Measurements from ENCODE around the gene RIN1.
"Not testable (repeated sequence)": the region's sequence is repeated elsewhere in the genome, so short reads cannot be mapped to it uniquely, and the experiment has no call there.

Gene RIN1

DNA sequence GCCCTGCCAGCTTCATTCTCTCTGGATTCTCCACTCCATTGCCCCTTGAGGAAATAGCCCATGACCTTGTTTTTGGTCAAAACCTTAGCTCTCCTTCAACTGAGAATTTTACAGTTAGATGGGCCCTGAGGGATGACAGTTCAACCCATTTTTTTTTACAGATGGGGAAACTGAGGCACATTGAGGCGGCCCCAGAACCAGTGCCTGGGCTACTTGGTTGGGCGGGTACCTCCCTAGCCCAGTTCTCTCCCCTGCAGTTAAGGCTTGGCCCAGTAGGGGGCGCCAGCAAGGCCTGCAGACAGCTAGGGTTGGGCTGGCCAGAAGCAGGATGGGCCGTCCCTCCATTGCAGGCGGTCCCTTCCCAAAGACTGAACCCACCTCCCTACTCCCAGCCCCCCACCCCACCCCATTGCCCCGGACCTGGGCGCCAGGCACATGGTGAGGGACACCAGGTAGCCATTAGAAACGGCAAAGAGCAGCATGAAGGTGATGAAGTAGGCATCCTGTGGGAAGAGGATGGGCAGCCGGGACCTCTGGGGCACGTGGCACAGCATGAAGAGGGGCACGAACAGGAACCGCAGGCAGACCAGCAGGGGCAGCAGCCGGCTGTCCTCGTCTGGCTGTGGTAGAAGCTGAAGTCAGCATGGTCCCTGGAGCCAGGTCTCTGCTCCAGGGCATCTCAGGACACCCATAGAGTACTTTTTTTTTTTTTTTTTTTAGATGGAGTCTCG lies 27.7 kb upstream of the RIN1 start:
- Mint-ChIP-seq H3K4me1 (peaks cover 9% of the 10 kb centered on the region), H3K36me3 (peaks cover 34% of the 10 kb centered on the region), H3K4me3 (no peak overlapping the region), H3K9me3 (no peaks in the 10 kb centered on the region), H3K27ac (no peak overlapping the region)
- ATAC-seq, result peak; percentile 60
- DNase-seq (ENCODE audit: low spot score in 2 of 2), result peak; percentile 68 to 89

DNA sequence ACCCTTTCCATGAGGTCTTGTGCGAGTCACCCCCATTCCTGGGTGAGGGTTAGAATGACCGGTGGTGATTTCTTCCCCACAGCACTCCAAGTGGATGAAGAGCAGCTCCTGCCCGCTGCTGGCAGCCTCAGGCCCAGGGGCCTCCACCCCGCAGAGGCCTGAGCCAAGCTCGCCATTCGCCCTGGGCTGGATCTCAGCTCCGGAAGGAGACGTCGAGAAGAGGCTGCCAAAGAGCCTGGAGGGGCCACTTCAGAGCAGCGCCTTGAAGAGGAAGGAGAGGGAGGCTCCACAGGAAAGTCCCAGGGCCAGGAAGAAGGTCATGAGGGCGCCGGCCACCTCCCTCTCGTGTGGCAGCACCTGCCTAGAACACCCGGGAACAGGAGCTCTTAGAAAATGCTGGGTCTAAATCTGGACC lies 27.0 kb upstream of the RIN1 start:
- Mint-ChIP-seq H3K4me1 (peaks cover 1% of the 10 kb centered on the region), H3K4me3 (no peak overlapping the region), H3K27ac (no peak overlapping the region), H3K9me3 (no peaks in the 10 kb centered on the region), H3K36me3 (peaks cover 29% of the 10 kb centered on the region)
- no peak for ATAC-seq
- DNase-seq (ENCODE audit: low spot score in 2 of 2), result no peak

DNA sequence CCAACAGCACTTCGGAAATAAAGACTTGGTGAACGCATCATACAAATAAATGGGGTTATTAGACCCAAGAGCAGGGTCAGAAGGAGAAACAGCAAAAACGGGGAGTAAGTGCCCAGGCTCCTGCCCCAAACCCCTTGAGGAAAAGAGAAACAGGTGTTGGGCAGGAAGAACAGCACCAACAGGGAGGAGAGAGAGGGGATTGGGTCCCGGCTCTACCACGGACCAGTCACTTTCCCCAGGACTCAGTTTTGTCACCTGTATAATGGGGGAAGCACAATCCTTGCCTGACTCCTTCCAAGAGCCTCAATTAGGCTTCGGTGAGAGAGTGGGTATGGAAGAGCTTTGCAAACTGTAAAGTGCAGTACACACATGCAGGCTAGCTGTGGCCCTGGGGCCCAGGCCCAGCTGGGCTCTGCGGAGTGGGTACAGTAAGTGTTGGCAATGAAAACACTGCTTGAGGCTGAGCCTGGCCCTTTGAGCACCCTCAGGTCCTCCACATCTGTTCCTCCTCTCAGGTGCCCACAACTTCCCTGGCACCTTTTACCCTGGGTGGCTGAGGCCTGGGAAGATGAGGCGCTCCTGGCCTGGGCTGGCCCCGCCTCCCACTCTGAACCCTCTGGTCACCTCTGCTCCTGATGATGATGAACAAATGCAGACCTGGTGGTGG lies 26.4 kb upstream of the RIN1 start:
- DNase-seq (ENCODE audit: low spot score in 2 of 2) (no peak), ATAC-seq (no peak)
- H3K4me1 Mint-ChIP-seq, result no peaks in the 10 kb centered on the region
- no peak overlapping the region for H3K4me3 Mint-ChIP-seq
- no peaks in the 10 kb centered on the region for H3K9me3 Mint-ChIP-seq
- peaks cover 24% of the 10 kb centered on the region for H3K36me3 Mint-ChIP-seq
- H3K27ac Mint-ChIP-seq, result no peak overlapping the region

DNA sequence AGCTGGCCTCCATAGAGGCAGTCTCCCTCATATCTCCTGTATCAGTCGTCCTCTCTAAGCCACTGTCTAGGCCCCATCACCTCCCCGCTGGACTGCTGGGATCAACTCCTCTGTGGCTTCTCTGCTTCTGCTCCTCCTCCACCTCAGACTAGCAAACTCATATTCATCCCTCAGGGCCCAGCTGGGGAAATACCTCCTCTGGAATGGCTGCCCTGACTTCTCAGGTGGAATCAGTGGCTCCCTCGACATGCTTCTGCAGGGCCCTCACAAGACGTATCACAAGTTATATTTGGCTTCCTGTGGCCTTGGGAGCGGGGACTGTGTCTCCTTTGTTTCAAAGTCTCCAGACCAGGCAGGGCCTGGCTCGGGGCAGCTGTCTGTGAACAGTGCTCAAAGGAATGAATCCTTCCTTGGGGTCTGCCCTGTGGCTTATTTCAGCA lies 25.3 kb upstream of the RIN1 start:
- Mint-ChIP-seq H3K4me3 (no peak overlapping the region), H3K4me1 (no peaks in the 10 kb centered on the region), H3K27ac (peak overlapping the region; percentile 65), H3K36me3 (peaks cover 24% of the 10 kb centered on the region), H3K9me3 (no peaks in the 10 kb centered on the region)
- ATAC-seq, result no peak
- no peak for DNase-seq (ENCODE audit: low spot score in 2 of 2)

DNA sequence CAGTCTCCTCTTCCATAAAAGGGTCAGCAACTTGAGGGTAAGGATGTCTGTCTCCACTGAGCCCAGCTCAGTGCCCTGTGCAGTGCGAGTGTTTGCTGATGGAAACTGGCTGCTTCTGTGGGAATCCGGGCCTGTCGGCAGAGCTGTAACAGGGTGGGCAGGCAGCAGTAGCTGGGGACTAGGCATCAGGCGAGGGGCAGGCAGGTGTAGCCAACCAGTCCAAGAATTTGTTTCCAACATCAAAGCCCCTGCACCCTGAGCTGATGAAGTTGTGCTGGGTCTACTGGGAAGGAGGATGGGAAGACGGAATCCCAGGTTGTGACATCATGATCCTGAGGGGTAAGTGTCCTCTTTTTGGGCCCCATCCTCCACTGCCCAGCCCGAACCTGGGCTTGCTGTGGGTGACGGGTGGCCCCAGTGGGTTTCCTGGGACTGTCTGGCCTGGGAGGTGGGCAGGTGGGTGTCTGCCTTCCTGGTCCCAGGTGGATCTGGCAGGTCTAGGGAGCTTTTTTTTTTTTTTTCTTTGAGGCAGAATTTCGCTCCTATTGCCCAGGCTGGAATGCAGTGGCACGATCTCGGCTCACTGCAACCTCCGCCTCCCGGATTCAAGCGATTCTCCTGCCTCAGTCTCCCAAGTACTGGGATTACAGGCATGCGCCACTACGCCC lies 24.3 kb upstream of the RIN1 start:
- peaks cover 24% of the 10 kb centered on the region for H3K36me3 Mint-ChIP-seq
- no peak for ATAC-seq
- H3K27ac Mint-ChIP-seq, result no peak overlapping the region
- no peaks in the 10 kb centered on the region for H3K9me3 Mint-ChIP-seq
- no peak overlapping the region for H3K4me3 Mint-ChIP-seq
- H3K4me1 Mint-ChIP-seq, result no peaks in the 10 kb centered on the region
- no peak for DNase-seq (ENCODE audit: low spot score in 2 of 2)

DNA sequence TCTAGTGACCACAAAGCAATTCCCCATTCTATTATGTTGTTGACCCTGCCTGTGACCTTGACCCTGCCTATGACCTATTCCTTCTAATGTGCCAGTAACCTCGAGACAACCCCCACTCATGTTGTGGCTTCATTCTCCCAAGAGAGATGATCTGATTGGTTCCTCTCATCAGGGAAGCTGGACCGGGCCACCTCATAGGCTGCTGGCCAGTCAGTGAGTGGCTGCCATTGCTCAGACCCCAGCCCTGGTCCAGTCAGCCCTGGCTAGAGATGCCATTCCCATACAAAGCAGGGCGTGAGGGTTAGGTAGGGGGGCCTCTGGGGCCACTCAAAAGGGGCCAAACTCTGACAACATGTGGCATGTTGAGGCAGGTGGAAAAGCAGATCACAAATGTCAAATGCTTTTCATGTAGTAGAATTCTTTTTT lies 23.4 kb upstream of the RIN1 start:
- ATAC-seq (no peak), DNase-seq (ENCODE audit: low spot score in 2 of 2) (no peak)
- peaks cover 27% of the 10 kb centered on the region for H3K36me3 Mint-ChIP-seq
- no peak overlapping the region for H3K27ac Mint-ChIP-seq
- H3K4me3 Mint-ChIP-seq, result no peak overlapping the region
- H3K4me1 Mint-ChIP-seq, result no peaks in the 10 kb centered on the region
- no peaks in the 10 kb centered on the region for H3K9me3 Mint-ChIP-seq

DNA sequence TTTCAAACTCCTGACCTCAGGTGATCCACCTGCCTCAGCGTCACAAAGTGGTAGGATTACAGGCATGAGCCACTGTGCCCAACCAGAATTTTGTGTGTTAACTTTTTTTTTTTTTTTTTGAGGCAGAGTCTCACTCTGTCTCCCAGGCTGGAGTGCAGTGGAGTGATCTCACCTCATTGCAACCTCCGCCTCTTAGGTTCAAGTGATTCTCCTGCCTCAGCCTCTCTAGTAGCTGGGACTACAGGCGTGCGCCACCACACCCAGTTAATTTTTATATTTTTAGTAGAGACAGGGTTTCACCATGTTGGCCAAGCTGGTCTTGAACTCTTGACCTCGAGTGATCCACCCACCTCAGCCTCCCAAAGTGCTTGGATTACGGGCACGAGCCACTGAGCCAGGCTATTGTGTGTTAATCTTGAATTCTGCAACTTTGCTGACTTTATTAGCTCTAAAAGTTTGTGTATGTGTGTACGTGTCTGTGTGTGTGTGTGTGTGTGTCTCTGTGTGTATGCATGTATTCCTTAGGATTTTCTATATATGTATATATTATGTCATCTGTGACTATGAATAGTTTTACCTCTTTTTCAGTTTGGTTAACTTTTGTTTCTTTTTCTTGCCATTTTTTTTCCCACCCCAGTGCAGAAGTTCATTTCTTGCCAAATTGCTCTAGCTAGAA lies 14.5 kb upstream of the RIN1 start:
- H3K27ac Mint-ChIP-seq; ATAC-seq; H3K9me3 Mint-ChIP-seq; DNase-seq (ENCODE audit: low spot score in 2 of 2); H3K4me3 Mint-ChIP-seq: not testable (repeated sequence)
- H3K4me1 Mint-ChIP-seq, result peaks cover 18% of the 10 kb centered on the region
- H3K36me3 Mint-ChIP-seq, result peaks cover 42% of the 10 kb centered on the region

DNA sequence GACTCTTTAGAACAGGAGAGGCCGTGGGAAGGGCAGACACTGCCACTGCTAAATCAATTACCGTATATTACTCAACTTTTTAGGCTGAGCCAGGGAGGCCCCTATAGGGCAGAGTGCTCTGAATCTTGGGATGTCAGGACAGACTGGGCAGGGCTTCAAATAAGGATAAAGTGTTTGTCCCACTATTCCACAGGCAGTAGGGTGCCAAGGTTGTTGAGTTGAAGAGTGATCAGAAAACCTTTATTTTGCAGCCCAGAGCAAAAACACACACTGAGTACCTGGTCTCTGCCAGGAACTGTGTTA lies 12.8 kb upstream of the RIN1 start:
- Mint-ChIP-seq H3K4me3 (peak overlapping the region; percentile 92), H3K27ac (peak overlapping the region; percentile 99), H3K9me3 (no peaks in the 10 kb centered on the region), H3K4me1 (peaks cover 35% of the 10 kb centered on the region), H3K36me3 (peaks cover 42% of the 10 kb centered on the region)
- no peak for ATAC-seq
- DNase-seq (ENCODE audit: low spot score in 2 of 2), result no peak

DNA sequence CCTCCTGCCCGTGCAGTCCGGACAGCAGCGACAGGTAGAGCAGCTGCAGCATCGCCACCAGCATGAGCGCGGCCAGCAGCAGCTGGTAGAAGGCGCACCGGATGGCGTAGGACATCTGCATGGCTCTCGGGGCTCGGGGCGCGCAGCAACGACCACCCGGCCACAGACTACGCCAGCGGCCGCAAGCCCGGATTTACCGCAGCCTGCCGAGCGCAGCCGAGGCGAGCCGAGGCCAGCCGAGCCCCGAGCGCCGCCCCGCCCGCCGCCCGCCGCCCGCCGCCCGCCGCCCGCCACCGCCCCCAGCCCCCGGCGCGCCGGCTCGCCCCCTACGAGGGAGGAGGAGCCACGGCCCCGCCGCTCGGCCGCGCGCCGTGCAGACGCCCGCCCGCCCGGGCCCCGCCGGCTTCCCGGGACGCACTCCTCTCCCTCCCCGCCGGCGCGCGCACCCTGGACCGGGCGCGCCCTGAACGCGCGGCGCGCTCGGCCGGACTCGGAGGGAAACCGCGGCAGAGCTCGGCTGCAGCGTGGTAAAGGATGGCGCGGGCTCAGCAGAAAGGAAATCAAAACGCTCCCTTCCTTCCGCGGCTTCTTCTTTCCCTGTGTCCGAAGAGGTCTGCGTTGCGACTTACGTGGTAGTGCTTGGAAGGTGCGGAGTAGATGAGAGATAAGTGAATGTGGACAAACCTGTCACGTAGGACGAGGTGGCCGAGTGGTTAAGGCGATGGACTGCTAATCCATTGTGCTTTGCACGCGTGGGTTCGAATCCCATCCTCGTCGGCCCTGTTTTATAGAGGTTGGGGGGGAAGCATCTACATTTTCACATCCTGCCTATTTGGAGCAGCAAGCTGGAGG lies 11.4 kb upstream of the RIN1 start, which contains the start of gene B4GAT1:
Gene B4GAT1 (minus strand): TSS at position 205 of the 852 bp plus-strand sequence. CDS start 84 bp downstream, at position 121.
- peaks cover 49% of the 10 kb centered on the region for H3K4me1 Mint-ChIP-seq
- peak; percentile 71 for ATAC-seq
- peak within 1 kb of the TSS; percentile 99 for H3K27ac Mint-ChIP-seq
- peak within 1 kb of the TSS; percentile 92 for H3K4me3 Mint-ChIP-seq
- peaks cover 41% of the 10 kb centered on the region for H3K36me3 Mint-ChIP-seq
- DNase-seq (ENCODE audit: low spot score in 2 of 2), result peak; percentile 89 to 96
- H3K9me3 Mint-ChIP-seq, result no peaks in the 10 kb centered on the region

DNA sequence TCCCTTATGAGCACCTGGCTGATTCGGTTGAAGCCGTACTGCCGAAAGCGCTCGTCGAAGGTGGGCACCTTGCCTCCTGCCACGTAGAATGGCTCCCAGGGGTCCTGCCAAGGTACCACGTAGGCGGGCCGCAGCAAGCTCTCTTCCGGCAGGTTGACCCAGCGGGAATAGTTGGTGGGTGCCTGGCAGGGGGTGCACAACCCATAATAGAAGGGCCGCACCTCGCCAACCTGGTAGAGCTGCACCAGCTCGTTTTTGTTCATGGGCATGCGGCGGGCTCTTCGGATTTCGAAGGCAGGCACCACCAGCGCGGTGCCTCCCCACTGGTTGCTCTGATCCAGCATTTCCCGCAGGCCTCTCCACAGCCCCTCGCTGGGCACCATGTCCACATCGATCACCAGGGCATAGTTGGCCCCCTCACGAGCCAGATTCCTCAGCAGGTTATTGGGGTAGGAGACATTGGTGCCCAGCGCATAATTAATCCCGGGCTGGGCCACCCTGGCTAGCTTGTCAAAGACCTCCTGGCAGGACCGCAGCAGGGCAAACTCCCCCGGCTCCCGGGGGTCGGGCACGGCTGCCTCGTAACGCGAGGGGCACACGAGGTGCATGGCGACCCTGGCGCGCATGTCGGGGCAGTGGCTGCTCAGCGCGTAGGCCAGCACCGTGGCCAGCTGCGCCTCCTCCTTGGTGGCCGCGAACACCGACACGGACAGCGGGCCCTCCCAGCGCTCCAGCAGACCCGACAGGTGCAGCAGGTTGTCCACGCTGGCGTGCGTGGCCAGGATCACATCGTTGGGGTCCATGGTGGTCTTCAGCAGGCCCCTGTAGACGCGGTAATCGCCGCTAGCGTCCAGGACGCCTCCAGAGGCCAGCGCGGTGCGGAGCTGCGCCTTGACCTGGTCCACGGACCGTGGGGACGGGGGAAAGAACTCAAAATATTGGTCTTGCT lies 10.5 kb upstream of the RIN1 start:
- Mint-ChIP-seq H3K36me3 (peaks cover 49% of the 10 kb centered on the region), H3K9me3 (no peaks in the 10 kb centered on the region), H3K4me1 (peaks cover 56% of the 10 kb centered on the region), H3K4me3 (peak overlapping the region; percentile 92), H3K27ac (peak overlapping the region; percentile 99)
- peak in 1 of 2 donors; percentile 64 for DNase-seq (ENCODE audit: low spot score in 2 of 2)
- ATAC-seq, result no peak

DNA sequence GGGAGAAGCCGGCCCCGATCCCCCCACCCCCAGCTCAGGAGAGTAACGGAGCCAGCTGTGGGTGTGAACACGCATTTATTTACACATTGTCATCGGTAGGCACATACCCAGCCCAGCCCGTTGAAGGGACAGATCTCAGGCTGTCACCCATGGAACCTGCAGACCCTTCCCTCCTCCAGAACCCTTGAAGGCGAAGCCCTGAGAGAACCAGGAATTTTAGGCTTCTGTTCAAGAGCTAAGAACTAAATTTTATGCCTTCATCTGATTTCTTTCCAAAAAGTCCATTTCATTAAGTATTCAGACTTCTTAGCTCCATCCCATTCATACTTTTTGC lies 9.0 kb upstream of the RIN1 start:
- Mint-ChIP-seq H3K36me3 (peaks cover 62% of the 10 kb centered on the region), H3K27ac (peak overlapping the region; percentile 96), H3K9me3 (no peaks in the 10 kb centered on the region), H3K4me3 (peak overlapping the region; percentile 92), H3K4me1 (peaks cover 63% of the 10 kb centered on the region)
- ATAC-seq (peak; percentile 6), DNase-seq (ENCODE audit: low spot score in 2 of 2) (no peak)

DNA sequence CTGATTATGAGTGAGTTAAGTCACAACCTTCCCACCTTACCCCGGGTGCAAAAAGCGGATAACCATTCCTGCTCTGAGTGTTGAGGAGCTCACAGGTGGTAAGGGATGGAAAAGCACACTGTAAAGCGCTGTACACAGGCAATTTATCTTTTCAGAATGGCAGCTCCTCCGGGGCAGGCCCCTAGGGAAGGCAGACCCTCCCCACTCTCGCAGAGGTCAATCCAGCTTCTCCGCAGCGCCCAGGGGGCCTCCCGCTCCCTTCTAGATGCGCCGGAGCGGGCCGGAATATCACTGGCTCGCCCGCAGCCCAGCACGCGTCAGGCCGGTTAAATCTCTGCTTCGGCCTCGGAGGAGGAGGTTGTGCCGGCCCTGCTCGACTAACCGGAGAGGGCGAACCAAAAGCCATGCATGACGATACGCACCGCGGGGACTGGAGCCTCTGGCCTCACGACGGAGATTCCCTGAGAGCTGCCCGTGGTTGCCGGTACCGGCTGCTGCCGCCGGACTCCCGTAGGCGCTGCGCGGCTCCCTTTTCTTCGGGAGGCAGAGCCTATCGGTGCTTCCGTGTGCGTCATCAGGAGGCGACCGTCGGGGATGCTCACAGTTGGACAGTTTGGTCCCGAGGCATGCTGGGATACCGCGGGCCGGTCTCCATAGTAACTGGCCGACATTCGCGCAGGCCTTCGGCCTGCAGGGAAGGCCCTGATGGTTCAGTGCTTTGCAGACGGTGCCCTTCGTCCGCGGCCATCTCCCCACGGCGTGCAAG lies 8.5 kb upstream of the RIN1 start, which contains the start of gene BRMS1:
Gene BRMS1 (minus strand): TSS at position 555 of the 766 bp plus-strand sequence. CDS start 2,870 bp downstream, outside the sequence.
- ATAC-seq, result peak; percentile 90
- peak within 1 kb of the TSS; percentile 96 for H3K27ac Mint-ChIP-seq
- peaks cover 67% of the 10 kb centered on the region for H3K36me3 Mint-ChIP-seq
- peaks cover 63% of the 10 kb centered on the region for H3K4me1 Mint-ChIP-seq
- no peaks in the 10 kb centered on the region for H3K9me3 Mint-ChIP-seq
- DNase-seq (ENCODE audit: low spot score in 2 of 2), result peak; percentile 87 to 97
- peak within 1 kb of the TSS; percentile 92 for H3K4me3 Mint-ChIP-seq

DNA sequence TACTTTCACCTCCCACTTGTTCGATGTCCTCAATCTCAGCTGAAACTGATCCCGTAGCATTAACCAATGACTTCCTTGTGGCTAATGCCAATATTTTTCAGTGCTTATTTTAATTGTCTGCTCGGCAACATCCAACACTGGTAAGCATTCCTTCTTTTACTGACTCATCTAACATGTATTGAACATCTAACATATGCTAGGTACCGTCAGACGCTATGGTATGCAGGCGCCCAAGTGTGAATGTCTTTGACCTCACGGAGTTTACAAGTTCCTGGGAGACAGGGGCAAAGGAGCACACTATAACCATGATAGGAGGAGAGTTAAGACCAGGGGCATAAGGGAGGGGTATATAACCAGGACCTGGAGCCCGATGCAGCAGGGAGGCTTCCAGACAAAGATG lies 6.9 kb upstream of the RIN1 start:
- Mint-ChIP-seq H3K4me3 (peak overlapping the region; percentile 92), H3K9me3 (no peaks in the 10 kb centered on the region), H3K4me1 (peaks cover 68% of the 10 kb centered on the region), H3K36me3 (peaks cover 69% of the 10 kb centered on the region), H3K27ac (peak overlapping the region; percentile 56)
- ATAC-seq, result no peak
- no peak for DNase-seq (ENCODE audit: low spot score in 2 of 2)
